ENCODE data around the gene SMAD7. TPM values are rescaled to one million over a fixed set of nuclear protein-coding genes. Genes with fewer than 3 reads are reported as not detected.

The SMAD7 gene, protein sequence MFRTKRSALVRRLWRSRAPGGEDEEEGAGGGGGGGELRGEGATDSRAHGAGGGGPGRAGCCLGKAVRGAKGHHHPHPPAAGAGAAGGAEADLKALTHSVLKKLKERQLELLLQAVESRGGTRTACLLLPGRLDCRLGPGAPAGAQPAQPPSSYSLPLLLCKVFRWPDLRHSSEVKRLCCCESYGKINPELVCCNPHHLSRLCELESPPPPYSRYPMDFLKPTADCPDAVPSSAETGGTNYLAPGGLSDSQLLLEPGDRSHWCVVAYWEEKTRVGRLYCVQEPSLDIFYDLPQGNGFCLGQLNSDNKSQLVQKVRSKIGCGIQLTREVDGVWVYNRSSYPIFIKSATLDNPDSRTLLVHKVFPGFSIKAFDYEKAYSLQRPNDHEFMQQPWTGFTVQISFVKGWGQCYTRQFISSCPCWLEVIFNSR
- 10 to 100 TPM; 17.2 to 64.1 (median 21.2) TPM for polyA plus RNA-seq
- long read RNA-seq, donor 1: 0 reads
- long read RNA-seq, donor 2, full-length matches to known transcripts: 5 of 5 reads
- long read RNA-seq, donor 2, partial matches to known transcripts: 0 of 5 reads
- long read RNA-seq, donor 2, other reads (novel, unspliced or antisense): 0 of 5 reads
- long read RNA-seq, donor 3, full-length matches to known transcripts: 11 of 11 reads
- long read RNA-seq, donor 3, partial matches to known transcripts: 0 of 11 reads
- long read RNA-seq, donor 3, other reads (novel, unspliced or antisense): 0 of 11 reads
- long read RNA-seq, donor 4: 0 reads
- long read RNA-seq, donor 5, full-length matches to known transcripts: 2 of 14 reads
- long read RNA-seq, donor 5, partial matches to known transcripts: 12 of 14 reads
- long read RNA-seq, donor 5, other reads (novel, unspliced or antisense): 0 of 14 reads
- long read RNA-seq, donor 6, full-length matches to known transcripts: 12 of 36 reads
- long read RNA-seq, donor 6, partial matches to known transcripts: 24 of 36 reads
- long read RNA-seq, donor 6, other reads (novel, unspliced or antisense): 0 of 36 reads
- long read RNA-seq, donor 7, full-length matches to known transcripts: 7 of 12 reads
- long read RNA-seq, donor 7, partial matches to known transcripts: 5 of 12 reads
- long read RNA-seq, donor 7, other reads (novel, unspliced or antisense): 0 of 12 reads
- long read RNA-seq, donor 8: 0 reads
- long read RNA-seq, donor 9, full-length matches to known transcripts: 3 of 3 reads
- long read RNA-seq, donor 9, partial matches to known transcripts: 0 of 3 reads
- long read RNA-seq, donor 9, other reads (novel, unspliced or antisense): 0 of 3 reads
- long read RNA-seq, donor 10, full-length matches to known transcripts: 12 of 12 reads
- long read RNA-seq, donor 10, partial matches to known transcripts: 0 of 12 reads
- long read RNA-seq, donor 10, other reads (novel, unspliced or antisense): 0 of 12 reads

DNA sequence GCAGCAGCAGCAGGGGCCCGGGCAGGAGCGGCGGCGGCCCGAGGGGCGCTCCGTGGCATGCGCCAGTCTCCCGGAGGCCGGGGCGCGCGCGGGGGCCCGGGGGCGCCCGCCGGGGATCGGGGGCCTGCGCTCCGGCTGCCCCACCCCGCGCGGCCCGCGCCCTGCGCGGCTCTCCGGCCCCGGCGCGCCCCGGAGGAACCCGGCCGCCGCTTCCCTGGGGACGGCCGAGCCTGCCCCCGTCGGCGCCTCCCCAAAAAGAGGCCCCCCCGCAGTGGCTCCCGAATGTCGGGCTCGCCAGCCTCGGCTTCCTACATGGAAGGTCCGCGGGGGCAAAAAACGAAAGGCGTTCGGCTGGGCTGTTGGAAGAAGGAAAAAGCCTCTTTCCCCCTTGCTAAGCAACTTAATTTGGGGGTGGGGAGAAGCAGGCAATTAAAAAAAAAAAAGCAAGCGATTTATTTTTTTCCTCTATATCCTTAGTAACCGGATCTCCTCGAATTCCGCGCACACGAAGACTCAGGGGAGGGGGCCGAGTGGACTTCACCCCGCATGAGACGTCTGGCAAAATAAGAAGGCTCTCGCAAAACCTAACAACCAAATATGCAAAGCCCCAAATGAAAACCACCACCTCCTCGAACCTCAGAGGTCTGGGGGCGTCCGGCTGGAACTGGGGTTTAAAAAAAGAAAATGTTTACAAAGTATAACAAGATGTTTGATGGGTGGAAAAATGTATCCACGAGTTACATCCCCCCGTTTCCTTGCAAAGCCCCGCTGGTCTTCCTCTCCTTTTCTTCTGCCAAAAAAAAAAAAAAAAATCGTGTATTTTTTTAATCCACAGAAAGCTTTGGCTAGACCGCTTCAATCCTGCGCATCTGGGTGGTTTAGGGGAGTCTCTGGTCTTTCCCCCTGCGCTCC lies at the start of gene SMAD7:
TSS of gene SMAD7 (minus strand) at position 430 of the 912 bp plus-strand sequence. CDS start 541 bp downstream, outside the sequence.
- Histone ChIP-seq H3K36me3 (ENCODE audit: control insufficient read depth in 3 of 3, insufficient read depth in 2 of 3, low read depth in 1 of 3, low read length in 3 of 3) (peaks cover 0 to 31% (median 3%) of the 10 kb centered on the region in 3 donors), H3K4me3 (ENCODE audit: low read depth in 1 of 3, low read length in 3 of 3) (peak within 1 kb of the TSS; percentile 91 to 95 (median 93)), H3K27ac (ENCODE audit: low read depth in 1 of 3, low read length in 2 of 3) (peak within 1 kb of the TSS; percentile 88 to 97 (median 96)), H3K27me3 (ENCODE audit: control insufficient read depth in 3 of 3, insufficient read depth in 3 of 3, low read length in 3 of 3) (no peaks in the 10 kb centered on the region), H3K9me3 (ENCODE audit: control insufficient read depth in 2 of 2, insufficient read depth in 1 of 2, low read depth in 1 of 2, low read length in 1 of 2) (no peaks in the 10 kb centered on the region), H3K4me1 (ENCODE audit: control insufficient read depth in 3 of 3, insufficient read depth in 2 of 3, low read depth in 1 of 3, low read length in 2 of 3) (peaks cover 3 to 31% (median 23%) of the 10 kb centered on the region in 3 donors)
- 0 to 1% (median 1%) methylated on average over 45 to 71 of the region's 71 CpGs for WGBS, 3 donors
- FAIRE-seq: no peak
- DNase-seq: peak in 1 of 2 donors; percentile 48

DNA sequence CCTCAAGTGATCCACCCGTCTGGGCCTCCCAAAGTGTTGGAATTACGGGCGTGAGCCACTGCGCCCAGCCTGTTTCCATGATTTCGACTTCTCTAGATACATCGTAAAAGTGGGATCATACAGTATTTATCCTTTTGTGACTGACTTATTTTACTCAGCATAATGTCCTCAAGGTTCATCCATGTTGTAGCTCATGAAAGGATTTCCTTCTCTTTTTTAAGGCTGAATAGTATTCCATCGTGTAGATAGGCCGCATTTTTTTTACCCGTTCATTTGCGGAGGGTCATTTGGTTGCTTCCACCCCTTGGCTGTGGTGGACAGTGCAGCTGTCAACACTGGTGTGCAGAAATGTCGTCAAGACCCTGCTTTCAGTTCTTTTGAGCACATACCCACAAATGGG lies 48.8 kb upstream of the SMAD7 start:
- FAIRE-seq: no peak

DNA sequence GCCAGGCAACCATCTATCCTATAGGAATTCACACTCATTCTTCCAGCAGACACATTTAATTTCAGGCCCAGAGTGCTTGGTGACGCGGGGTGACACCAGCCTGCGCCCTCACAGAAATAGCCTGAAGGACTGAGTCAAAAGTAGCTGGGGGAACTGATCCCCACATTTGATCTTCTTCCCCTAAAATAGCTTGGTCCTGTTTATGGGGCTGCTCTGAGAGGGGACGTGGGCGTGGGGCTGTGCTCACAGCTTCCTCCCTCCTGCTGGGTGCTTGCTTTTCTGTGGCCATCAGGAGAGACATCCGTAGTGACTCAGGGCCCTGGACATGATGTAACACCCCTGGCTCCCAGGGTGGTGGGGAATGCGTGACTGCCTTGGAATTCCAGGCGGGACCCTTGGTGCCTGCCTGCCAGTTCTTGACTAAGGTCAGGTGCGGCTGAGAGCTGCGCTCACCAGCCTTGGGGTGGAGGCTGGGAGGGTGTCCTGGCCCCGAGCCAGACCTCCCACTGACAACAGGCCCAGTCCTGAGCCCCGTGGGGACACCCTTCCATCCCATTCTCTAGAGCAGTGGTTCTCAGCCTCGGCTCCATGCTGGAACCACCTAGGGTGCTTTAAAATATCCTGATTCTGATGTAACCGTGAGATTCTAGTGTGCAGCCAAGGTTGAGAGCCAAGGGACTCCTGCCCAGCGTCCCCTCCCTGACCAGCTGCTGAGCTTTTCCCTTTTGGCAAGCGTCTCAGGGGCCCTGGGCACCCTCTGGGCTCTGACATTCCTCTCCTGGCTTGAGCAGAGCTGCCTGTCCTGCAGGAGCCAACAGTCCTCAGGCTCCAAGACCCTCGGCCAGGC lies 47.4 kb upstream of the SMAD7 start:
- H3K9me3 ChIP-seq (ENCODE audit: control insufficient read depth in 2 of 2, insufficient read depth in 1 of 2, low read depth in 1 of 2, low read length in 1 of 2): no peaks in the 10 kb centered on the region
- peak in 1 of 2 donors; percentile 24 for DNase-seq
- H3K36me3 ChIP-seq (ENCODE audit: control insufficient read depth in 3 of 3, insufficient read depth in 2 of 3, low read depth in 1 of 3, low read length in 3 of 3): no peaks in the 10 kb centered on the region
- no peak for FAIRE-seq
- H3K27me3 ChIP-seq (ENCODE audit: control insufficient read depth in 3 of 3, insufficient read depth in 3 of 3, low read length in 3 of 3): no peaks in the 10 kb centered on the region
- 78 to 81% (median 78%) methylated on average over 17 of the region's 17 CpGs for WGBS, 3 donors
- no peak overlapping the region for H3K27ac ChIP-seq (ENCODE audit: low read depth in 1 of 3, low read length in 2 of 3)
- H3K4me1 ChIP-seq (ENCODE audit: control insufficient read depth in 3 of 3, insufficient read depth in 2 of 3, low read depth in 1 of 3, low read length in 2 of 3): peaks cover 0 to 32% (median 4%) of the 10 kb centered on the region in 3 donors
- no peak overlapping the region for H3K4me3 ChIP-seq (ENCODE audit: low read depth in 1 of 3, low read length in 3 of 3)

More for the DNA sequence above, 48.8 kb upstream of the SMAD7 start:
- 89 to 93% (median 91%) methylated on average over 11 of the region's 11 CpGs for WGBS, 3 donors
- no peaks in the 10 kb centered on the region for H3K36me3 ChIP-seq (ENCODE audit: control insufficient read depth in 3 of 3, insufficient read depth in 2 of 3, low read depth in 1 of 3, low read length in 3 of 3)
- no peak overlapping the region for H3K4me3 ChIP-seq (ENCODE audit: low read depth in 1 of 3, low read length in 3 of 3)
- peaks cover 0 to 20% (median 4%) of the 10 kb centered on the region in 3 donors for H3K4me1 ChIP-seq (ENCODE audit: control insufficient read depth in 3 of 3, insufficient read depth in 2 of 3, low read depth in 1 of 3, low read length in 2 of 3)
- no peak for DNase-seq
- no peaks in the 10 kb centered on the region for H3K9me3 ChIP-seq (ENCODE audit: control insufficient read depth in 2 of 2, insufficient read depth in 1 of 2, low read depth in 1 of 2, low read length in 1 of 2)
- H3K27ac ChIP-seq (ENCODE audit: low read depth in 1 of 3, low read length in 2 of 3): no peak overlapping the region
- H3K27me3 ChIP-seq (ENCODE audit: control insufficient read depth in 3 of 3, insufficient read depth in 3 of 3, low read length in 3 of 3): no peaks in the 10 kb centered on the region

DNA sequence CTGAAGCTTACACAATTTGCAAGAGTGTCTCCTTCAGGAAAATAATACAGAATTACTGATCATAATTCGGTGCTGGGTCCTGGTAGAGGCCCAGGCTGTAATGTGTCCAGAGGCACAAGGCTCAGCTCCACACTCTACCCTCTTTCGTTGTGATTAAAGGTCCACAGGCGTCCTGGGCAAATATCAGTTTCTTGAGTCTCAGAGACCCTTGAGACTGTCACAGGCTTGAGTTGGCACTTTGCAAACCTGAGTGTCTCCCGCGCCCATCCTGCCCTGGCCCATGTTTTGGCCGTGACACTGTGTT lies 46.9 kb upstream of the SMAD7 start:
- FAIRE-seq (no peak), DNase-seq (peak in 1 of 2 donors; percentile 34)
- 65 to 85% (median 73%) methylated on average over 6 of the region's 6 CpGs for WGBS, 3 donors
- H3K27me3 ChIP-seq (ENCODE audit: control insufficient read depth in 3 of 3, insufficient read depth in 3 of 3, low read length in 3 of 3): no peaks in the 10 kb centered on the region
- peaks cover 0 to 37% (median 4%) of the 10 kb centered on the region in 3 donors for H3K4me1 ChIP-seq (ENCODE audit: control insufficient read depth in 3 of 3, insufficient read depth in 2 of 3, low read depth in 1 of 3, low read length in 2 of 3)
- H3K4me3 ChIP-seq (ENCODE audit: low read depth in 1 of 3, low read length in 3 of 3): no peak overlapping the region
- H3K27ac ChIP-seq (ENCODE audit: low read depth in 1 of 3, low read length in 2 of 3): no peak overlapping the region
- H3K36me3 ChIP-seq (ENCODE audit: control insufficient read depth in 3 of 3, insufficient read depth in 2 of 3, low read depth in 1 of 3, low read length in 3 of 3): no peaks in the 10 kb centered on the region
- no peaks in the 10 kb centered on the region for H3K9me3 ChIP-seq (ENCODE audit: control insufficient read depth in 2 of 2, insufficient read depth in 1 of 2, low read depth in 1 of 2, low read length in 1 of 2)

DNA sequence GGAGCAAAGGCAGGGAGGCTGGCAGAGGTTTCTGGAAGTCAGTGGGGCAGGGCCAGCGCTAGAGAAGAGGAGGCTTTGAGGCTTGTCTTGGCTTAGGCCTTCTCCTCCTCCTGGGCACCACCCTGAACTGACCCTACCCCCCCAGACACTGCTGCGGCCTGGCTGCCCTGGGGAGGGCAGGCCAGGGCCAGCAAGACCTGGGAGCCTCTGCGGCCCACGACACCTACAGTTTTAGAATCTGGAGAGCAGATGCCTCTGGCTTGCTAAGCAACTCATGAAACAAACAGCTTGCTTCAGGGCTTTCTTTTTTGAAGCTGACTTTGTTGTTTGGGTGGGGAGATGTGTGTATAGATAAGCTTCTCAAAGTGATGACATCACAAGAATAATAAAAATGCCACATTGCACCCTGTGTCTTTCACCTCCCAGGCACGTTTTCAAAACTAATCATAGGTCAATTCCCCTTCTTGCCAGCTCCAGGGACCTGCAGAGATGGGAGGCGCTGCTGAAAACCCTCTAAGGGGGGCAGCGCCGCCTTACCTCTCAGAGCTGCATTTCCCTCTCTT lies 46.2 kb upstream of the SMAD7 start:
- no peaks in the 10 kb centered on the region for H3K27me3 ChIP-seq (ENCODE audit: control insufficient read depth in 3 of 3, insufficient read depth in 3 of 3, low read length in 3 of 3)
- H3K36me3 ChIP-seq (ENCODE audit: control insufficient read depth in 3 of 3, insufficient read depth in 2 of 3, low read depth in 1 of 3, low read length in 3 of 3): no peaks in the 10 kb centered on the region
- peaks cover 0 to 43% (median 8%) of the 10 kb centered on the region in 3 donors for H3K4me1 ChIP-seq (ENCODE audit: control insufficient read depth in 3 of 3, insufficient read depth in 2 of 3, low read depth in 1 of 3, low read length in 2 of 3)
- H3K27ac ChIP-seq (ENCODE audit: low read depth in 1 of 3, low read length in 2 of 3): peak overlapping the region in 2 of 3 donors; percentile 16 to 46
- H3K4me3 ChIP-seq (ENCODE audit: low read depth in 1 of 3, low read length in 3 of 3): no peak overlapping the region
- FAIRE-seq (no peak), DNase-seq (peak; percentile 71 to 82)
- 24 to 57% (median 40%) methylated on average over 8 of the region's 8 CpGs for WGBS, 3 donors
- H3K9me3 ChIP-seq (ENCODE audit: control insufficient read depth in 2 of 2, insufficient read depth in 1 of 2, low read depth in 1 of 2, low read length in 1 of 2): no peaks in the 10 kb centered on the region

DNA sequence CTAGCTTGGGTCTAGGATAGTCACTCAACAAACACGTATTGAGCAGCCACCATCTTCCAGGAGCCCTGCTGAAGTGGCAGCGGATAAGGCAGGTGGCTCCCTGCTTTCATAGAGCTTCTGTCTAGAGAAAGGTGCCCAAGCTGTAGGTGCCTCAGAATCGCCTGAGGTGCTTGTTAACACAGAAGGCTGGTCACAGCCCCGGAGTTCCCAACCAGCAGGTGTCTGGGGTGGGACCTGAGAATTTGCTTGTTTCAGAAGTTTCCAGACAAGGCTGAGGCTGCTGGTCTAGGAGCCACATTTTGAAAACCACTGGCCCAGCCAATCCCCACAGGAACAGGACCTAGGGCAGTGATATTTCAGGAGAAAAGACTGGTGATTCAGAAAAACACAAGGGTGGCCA lies 45.3 kb upstream of the SMAD7 start:
- Histone ChIP-seq H3K36me3 (ENCODE audit: control insufficient read depth in 3 of 3, insufficient read depth in 2 of 3, low read depth in 1 of 3, low read length in 3 of 3) (no peaks in the 10 kb centered on the region), H3K27me3 (ENCODE audit: control insufficient read depth in 3 of 3, insufficient read depth in 3 of 3, low read length in 3 of 3) (no peaks in the 10 kb centered on the region), H3K27ac (ENCODE audit: low read depth in 1 of 3, low read length in 2 of 3) (no peak overlapping the region), H3K4me3 (ENCODE audit: low read depth in 1 of 3, low read length in 3 of 3) (no peak overlapping the region), H3K4me1 (ENCODE audit: control insufficient read depth in 3 of 3, insufficient read depth in 2 of 3, low read depth in 1 of 3, low read length in 2 of 3) (peaks cover 0 to 43% (median 8%) of the 10 kb centered on the region in 3 donors), H3K9me3 (ENCODE audit: control insufficient read depth in 2 of 2, insufficient read depth in 1 of 2, low read depth in 1 of 2, low read length in 1 of 2) (no peaks in the 10 kb centered on the region)
- no peak for FAIRE-seq
- DNase-seq: no peak
- 94 to 96% (median 96%) methylated on average over 4 of the region's 4 CpGs for WGBS, 3 donors

Data from small intestine (tissue), 16 donors.